Hepatocyte (in vitro differentiated cells): ENCODE measurements around the gene PSMD1.

Experiments
- EZH2 ChIP-seq: fragments of 200-600 bp; sonication (generic); IDR thresholded peaks from 2 replicates; pipeline ENCODE4 v1.6.1; 2016; ENCODE audit warnings: antibody characterized with exemption, mild to moderate bottlenecking, borderline replicate concordance
- TF ChIP-seq, protein P1 (sequence below): fragments of 200-600 bp; sonication (generic); IDR thresholded peaks from 2 replicates; pipeline ENCODE4 v1.5.1; 2016; ENCODE audit warnings: antibody characterized with exemption, mild to moderate bottlenecking; ENCODE audit not compliant: poor library complexity

- TF ChIP-seq, protein P1, sequence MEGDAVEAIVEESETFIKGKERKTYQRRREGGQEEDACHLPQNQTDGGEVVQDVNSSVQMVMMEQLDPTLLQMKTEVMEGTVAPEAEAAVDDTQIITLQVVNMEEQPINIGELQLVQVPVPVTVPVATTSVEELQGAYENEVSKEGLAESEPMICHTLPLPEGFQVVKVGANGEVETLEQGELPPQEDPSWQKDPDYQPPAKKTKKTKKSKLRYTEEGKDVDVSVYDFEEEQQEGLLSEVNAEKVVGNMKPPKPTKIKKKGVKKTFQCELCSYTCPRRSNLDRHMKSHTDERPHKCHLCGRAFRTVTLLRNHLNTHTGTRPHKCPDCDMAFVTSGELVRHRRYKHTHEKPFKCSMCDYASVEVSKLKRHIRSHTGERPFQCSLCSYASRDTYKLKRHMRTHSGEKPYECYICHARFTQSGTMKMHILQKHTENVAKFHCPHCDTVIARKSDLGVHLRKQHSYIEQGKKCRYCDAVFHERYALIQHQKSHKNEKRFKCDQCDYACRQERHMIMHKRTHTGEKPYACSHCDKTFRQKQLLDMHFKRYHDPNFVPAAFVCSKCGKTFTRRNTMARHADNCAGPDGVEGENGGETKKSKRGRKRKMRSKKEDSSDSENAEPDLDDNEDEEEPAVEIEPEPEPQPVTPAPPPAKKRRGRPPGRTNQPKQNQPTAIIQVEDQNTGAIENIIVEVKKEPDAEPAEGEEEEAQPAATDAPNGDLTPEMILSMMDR: no peak
- TF ChIP-seq EZH2: no peak
Measured at GRCh38 chr2:231053846-231054245, 2.8 kb upstream of the PSMD1 start.
